H1 (cell line): Measurements from ENCODE around the gene FAM193B. TPM values are rescaled to one million over a fixed set of nuclear protein-coding genes. Genes with fewer than 3 reads are reported as not detected.

Source experiments
- SP2 ChIP-seq: IDR thresholded peaks from 2 replicates; pipeline ENCODE4 v1.6.1; 2012; ENCODE audit warnings: mild to moderate bottlenecking, low read length, inconsistent platforms
- TEAD4 ChIP-seq: IDR thresholded peaks from 2 replicates; pipeline ENCODE4 v1.6.1; 2012; ENCODE audit warnings: low read depth, low read length, inconsistent platforms, mixed read lengths
- polyA plus RNA-seq, 7 experiments: library from polyadenylated mRNA; depleted of rRNA in 3 of 7; stranded (reverse) in 5 of 7; unstranded in 2 of 7; fragments of >200 nt in 5 of 7; fragments of 200-250 nt in 2 of 7; gene quantifications; 1 replicate in 5 of 7; 2 replicates in 1 of 7; 4 replicates in 1 of 7; pipeline versions ENCODE4 v1.2.1 to v1.2.3, GENCODE V29; 2011 to 2013; ENCODE audit warnings: missing spikeins in 2 of 7, mixed read lengths in 2 of 7
- total RNA-seq: library from RNA; stranded (reverse); fragmentation: NEBNext Ultra II Directional; extraction: Animal tissue kit (Norgen Biotek cat#: 25700); gene quantifications from 2 replicates; pipeline ENCODE4 v1.2.1, GENCODE V29; 2021

FAM193B gene
- total and polyA plus RNA-seq, 2 of the 8 experiments (the other 6 are each of a cell fraction or from before 2014, with no cell fraction given): 49.9 to 69.8 TPM

DNA sequence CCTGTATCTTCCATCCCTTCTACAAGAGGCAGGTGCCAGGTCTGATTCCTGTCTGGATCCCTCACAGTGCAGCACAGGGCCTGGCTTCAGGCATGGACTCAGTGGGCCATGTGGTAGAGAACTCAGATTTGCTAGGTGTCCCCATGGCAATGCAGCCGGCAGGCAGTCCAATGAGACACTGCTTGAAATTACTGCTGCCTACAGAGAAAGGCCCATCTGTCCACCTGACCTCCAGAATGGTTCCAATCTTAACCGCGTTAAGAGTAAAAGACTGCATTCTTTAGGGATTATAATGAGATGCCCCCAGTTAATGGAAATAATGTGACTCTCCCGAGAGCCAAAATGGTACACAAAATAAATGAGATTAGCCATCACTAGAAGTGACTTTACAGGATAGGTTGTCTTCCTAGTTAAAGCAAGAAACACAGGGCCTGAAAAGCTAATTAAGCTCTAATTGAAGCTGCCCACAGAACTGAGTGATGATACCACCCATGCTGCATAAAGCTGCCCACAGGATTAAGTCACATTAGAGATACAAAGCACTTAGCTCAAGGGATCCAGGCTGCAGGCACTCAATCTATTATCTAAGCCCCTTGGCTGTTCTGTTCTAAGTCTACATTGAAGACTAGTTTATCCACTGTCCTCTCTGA is 11.4 kb downstream of the FAM193B start (continued):
- no peak for TF ChIP-seq SP2
- TF ChIP-seq TEAD4: no peak
